Endothelial cell (in vitro differentiated cells): Measurements from ENCODE around the gene USP25. TPM values are rescaled to one million over a fixed set of nuclear protein-coding genes. Genes with fewer than 3 reads are reported as not detected.

ENCODE experiments used
- DNase-seq: peaks from one replicate; pipeline ENCODE4 v3.0.0; 2021; ENCODE audit warnings: low spot score
- H3K27ac Mint-ChIP-seq: one replicate; pipeline ENCODE4 v1.8.0; 2021; ENCODE audit warnings: mixed read lengths, inconsistent platforms; ENCODE audit not compliant: unreplicated experiment
- H3K27me3 Mint-ChIP-seq: one replicate; pipeline ENCODE4 v1.8.0; 2021; ENCODE audit warnings: mild to moderate bottlenecking, moderate library complexity, mixed read lengths, inconsistent platforms; ENCODE audit not compliant: unreplicated experiment
- H3K36me3 Mint-ChIP-seq: one replicate; pipeline ENCODE4 v1.8.0; 2021; ENCODE audit warnings: mild to moderate bottlenecking, low read depth, mixed read lengths, inconsistent platforms; ENCODE audit not compliant: unreplicated experiment
- H3K4me1 Mint-ChIP-seq: one replicate; pipeline ENCODE4 v1.8.0; 2021; ENCODE audit warnings: mild to moderate bottlenecking, mixed read lengths, inconsistent platforms; ENCODE audit not compliant: unreplicated experiment
- H3K4me3 Mint-ChIP-seq: one replicate; pipeline ENCODE4 v1.8.0; 2021; ENCODE audit warnings: mild to moderate bottlenecking, mixed read lengths, inconsistent platforms; ENCODE audit not compliant: unreplicated experiment
- H3K9me3 Mint-ChIP-seq: one replicate; pipeline ENCODE4 v1.8.0; 2021; ENCODE audit warnings: mixed read lengths, inconsistent platforms; ENCODE audit not compliant: unreplicated experiment
- total RNA-seq: library from RNA; stranded (reverse); fragmentation: NEBNext Ultra II Directional; extraction: Animal tissue kit (Norgen Biotek cat#: 25700); gene quantifications from one replicate; pipeline ENCODE4 v1.2.1, GENCODE V29; 2021; ENCODE audit not compliant: unreplicated experiment
- TF ChIP-seq, protein P1 (sequence below): fragments of 200-600 bp; sonication (generic); IDR thresholded peaks from one replicate; pipeline ENCODE4 v1.5.0; 2021; ENCODE audit warnings: antibody characterized with exemption; ENCODE audit not compliant: unreplicated experiment

The USP25 gene
- total RNA-seq, 1 donor from 2014 or later: 38.0 TPM

GRCh38 chr21:15928196-15928595 is 198.4 kb downstream of the USP25 start:
- TF ChIP-seq, protein P1, sequence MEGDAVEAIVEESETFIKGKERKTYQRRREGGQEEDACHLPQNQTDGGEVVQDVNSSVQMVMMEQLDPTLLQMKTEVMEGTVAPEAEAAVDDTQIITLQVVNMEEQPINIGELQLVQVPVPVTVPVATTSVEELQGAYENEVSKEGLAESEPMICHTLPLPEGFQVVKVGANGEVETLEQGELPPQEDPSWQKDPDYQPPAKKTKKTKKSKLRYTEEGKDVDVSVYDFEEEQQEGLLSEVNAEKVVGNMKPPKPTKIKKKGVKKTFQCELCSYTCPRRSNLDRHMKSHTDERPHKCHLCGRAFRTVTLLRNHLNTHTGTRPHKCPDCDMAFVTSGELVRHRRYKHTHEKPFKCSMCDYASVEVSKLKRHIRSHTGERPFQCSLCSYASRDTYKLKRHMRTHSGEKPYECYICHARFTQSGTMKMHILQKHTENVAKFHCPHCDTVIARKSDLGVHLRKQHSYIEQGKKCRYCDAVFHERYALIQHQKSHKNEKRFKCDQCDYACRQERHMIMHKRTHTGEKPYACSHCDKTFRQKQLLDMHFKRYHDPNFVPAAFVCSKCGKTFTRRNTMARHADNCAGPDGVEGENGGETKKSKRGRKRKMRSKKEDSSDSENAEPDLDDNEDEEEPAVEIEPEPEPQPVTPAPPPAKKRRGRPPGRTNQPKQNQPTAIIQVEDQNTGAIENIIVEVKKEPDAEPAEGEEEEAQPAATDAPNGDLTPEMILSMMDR: no peak
- Mint-ChIP-seq H3K36me3 (no peaks in the 10 kb centered on the region), H3K27ac (no peak overlapping the region), H3K4me1 (no peaks in the 10 kb centered on the region), H3K27me3 (no peaks in the 10 kb centered on the region), H3K9me3 (no peaks in the 10 kb centered on the region), H3K4me3 (no peak overlapping the region)
- DNase-seq: no peak

DNA sequence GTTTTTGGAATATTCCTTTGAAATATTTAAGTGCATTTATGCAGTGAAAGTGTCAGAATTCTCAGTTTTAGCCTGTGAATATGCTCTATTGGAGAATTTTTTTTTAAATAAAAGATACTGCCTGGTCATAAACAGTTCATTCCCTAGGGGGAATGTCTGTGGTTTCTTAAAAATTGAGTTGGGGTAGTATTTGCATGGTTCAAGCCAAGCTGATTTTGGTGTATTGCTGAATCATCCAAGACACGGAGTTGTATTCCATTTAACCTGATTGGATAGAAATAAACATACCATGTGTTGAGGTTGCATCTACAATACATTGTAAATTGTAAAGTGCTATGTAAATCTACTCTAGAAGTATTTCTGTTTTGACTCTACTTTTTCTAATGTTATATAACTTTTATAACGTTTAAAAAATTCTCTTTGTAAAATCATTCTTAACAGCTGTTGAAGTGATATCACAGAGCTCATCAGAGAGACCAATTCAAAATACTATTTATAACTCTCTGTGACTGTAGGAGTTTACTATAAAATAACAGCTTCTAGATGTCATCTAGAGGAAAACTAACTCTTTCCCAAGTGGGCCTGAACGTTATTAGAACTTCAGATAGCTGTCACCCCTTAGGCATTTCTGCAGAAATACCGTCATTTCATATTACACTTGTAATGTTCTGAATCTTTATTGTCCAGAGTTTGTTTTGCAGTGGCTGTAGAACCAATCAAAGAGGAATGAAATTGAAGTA is 199.1 kb downstream of the USP25 start:
- TF ChIP-seq, protein P1: no peak
- Mint-ChIP-seq H3K9me3 (no peaks in the 10 kb centered on the region), H3K4me1 (no peaks in the 10 kb centered on the region), H3K27me3 (no peaks in the 10 kb centered on the region), H3K4me3 (no peak overlapping the region), H3K27ac (no peak overlapping the region), H3K36me3 (no peaks in the 10 kb centered on the region)
- DNase-seq: no peak

- Mint-ChIP-seq H3K27me3 (no peaks in the 10 kb centered on the region), H3K4me1 (no peaks in the 10 kb centered on the region), H3K4me3 (no peak overlapping the region), H3K9me3 (no peaks in the 10 kb centered on the region), H3K27ac (no peak overlapping the region), H3K36me3 (no peaks in the 10 kb centered on the region)
- no peak for DNase-seq
- TF ChIP-seq, protein P1: no peak
These were observed 199.8 kb downstream of the USP25 start for GRCh38 chr21:15929536-15929935.
